HG02798 (cell line): ENCODE data around the gene PBXIP1.

Experiments
- ATAC-seq: cut with Tn5 transposase; IDR thresholded peaks from one replicate; pipeline ENCODE4 v1.9.1; 2021; ENCODE audit warnings: mild to moderate bottlenecking; ENCODE audit not compliant: unreplicated experiment, poor library complexity

The PBXIP1 gene

GRCh38 chr1:154902938-154903566 is 52.8 kb downstream of the PBXIP1 start:
- no peak for ATAC-seq

GRCh38 chr1:154901591-154901990 is 54.3 kb downstream of the PBXIP1 start:
- no peak for ATAC-seq

- no peak for ATAC-seq
Observed at GRCh38 chr1:154899041-154899440, 56.9 kb downstream of the PBXIP1 start.

GRCh38 chr1:154896771-154897286 is 59.1 kb downstream of the PBXIP1 start:
- ATAC-seq: no peak

- ATAC-seq: no peak
Observed at GRCh38 chr1:154895798-154896197, 60.1 kb downstream of the PBXIP1 start.
